GM23248 (cell line): ENCODE data around the gene BBOX1. TPM values are rescaled to one million over a fixed set of nuclear protein-coding genes. Genes with fewer than 3 reads are reported as not detected.
A peak's percentile ranks its signal among the peaks of the same experiment; 100 is the strongest.

Source experiments
- DNase-seq: peaks from one replicate; pipeline ENCODE4 v3.0.0-alpha.2; 2015
- H2AFZ ChIP-seq: fragments of 200-600 bp; sonication (generic); 2 replicates; pipeline ENCODE4 v1.6.1; 2016; ENCODE audit warnings: antibody characterized with exemption
- H3F3A ChIP-seq: fragments of 200-600 bp; sonication (generic); 2 replicates; pipeline ENCODE4 v1.6.1; 2016; ENCODE audit warnings: mild to moderate bottlenecking, antibody characterized with exemption, mixed run types; ENCODE audit not compliant: insufficient read depth
- H3K27ac ChIP-seq: fragments of 200-600 bp; sonication (generic); 2 replicates; pipeline ENCODE4 v1.5.1; 2016; ENCODE audit warnings: mild to moderate bottlenecking
- H3K27me3 ChIP-seq: fragments of 200-600 bp; sonication (generic); replicated peaks from 2 replicates; pipeline ENCODE4 v1.6.1; 2016; ENCODE audit warnings: mild to moderate bottlenecking; ENCODE audit not compliant: insufficient read depth
- H3K36me3 ChIP-seq: fragments of 200-600 bp; sonication (generic); 2 replicates; pipeline ENCODE4 v1.6.1; 2016; ENCODE audit warnings: low read depth, mild to moderate bottlenecking
- H3K4me1 ChIP-seq: fragments of 200-600 bp; sonication (generic); 2 replicates; pipeline ENCODE4 v1.6.1; 2016; ENCODE audit warnings: mild to moderate bottlenecking; ENCODE audit not compliant: insufficient read depth
- H3K4me2 ChIP-seq: fragments of 200-600 bp; sonication (generic); one replicate; pipeline ENCODE4 v1.6.1; 2016; ENCODE audit warnings: mild to moderate bottlenecking; ENCODE audit not compliant: unreplicated experiment
- H3K4me3 ChIP-seq: fragments of 200-600 bp; sonication (generic); 2 replicates; pipeline ENCODE4 v1.5.1; 2016; ENCODE audit warnings: mild to moderate bottlenecking
- H3K79me2 ChIP-seq: fragments of 200-600 bp; sonication (generic); 2 replicates; pipeline ENCODE4 v1.6.1; 2016; ENCODE audit warnings: mild to moderate bottlenecking; ENCODE audit not compliant: insufficient read depth
- H3K9ac ChIP-seq: fragments of 200-600 bp; sonication (generic); 2 replicates; pipeline ENCODE4 v1.6.1; 2016; ENCODE audit warnings: mild to moderate bottlenecking
- H3K9me2 ChIP-seq: fragments of 200-600 bp; sonication (generic); 2 replicates; pipeline ENCODE4 v1.6.1; 2016; ENCODE audit warnings: mixed run types, mild to moderate bottlenecking, moderate library complexity; ENCODE audit not compliant: insufficient read depth
- H3K9me3 ChIP-seq: fragments of 200-600 bp; sonication (generic); one replicate; pipeline ENCODE4 v1.6.1; 2017; ENCODE audit warnings: low read depth
- H4K20me1 ChIP-seq: fragments of 200-600 bp; sonication (generic); 2 replicates; pipeline ENCODE4 v1.6.0; 2016; ENCODE audit not compliant: insufficient read depth
- EZH2 ChIP-seq: fragments of 200-600 bp; sonication (generic); IDR thresholded peaks from 2 replicates; pipeline ENCODE4 v1.6.1; 2018; ENCODE audit warnings: antibody characterized with exemption, mild to moderate bottlenecking; ENCODE audit not compliant: insufficient read depth, poor library complexity, severe bottlenecking
- EZH2phosphoT487 ChIP-seq: fragments of 200-600 bp; sonication (generic); IDR thresholded peaks from 2 replicates; pipeline ENCODE4 v1.6.1; 2018; ENCODE audit warnings: antibody characterized with exemption, moderate library complexity, mild to moderate bottlenecking, low read depth; ENCODE audit not compliant: insufficient read depth
- WGBS, 2 experiments: methylation state at CpG; one replicate each; pipeline ENCODE4 v1.1.6; 2015 to 2017; ENCODE audit warnings: low lambda C conversion rate in 2 of 2, low coverage in 1 of 2; ENCODE audit errors: missing lambda C conversion rate in 2 of 2; 5-methylcytosine and 5-hydroxymethylcytosine counted together
- in situ Hi-C: fragments of 300-500 bp; cut with MboI; formaldehyde crosslinking; loops from 2 replicates; pipeline ENCODE4 v1.15.0; 2020
- polyA plus RNA-seq: library from polyadenylated mRNA; unstranded; fragments of >200 nt; fragmentation: Nextera tagmentation; extraction: Ambion mirVana; gene quantifications from 2 replicates; pipeline ENCODE4 v1.2.1, GENCODE V29; 2016
- total RNA-seq: library from RNA; depleted of rRNA; stranded (reverse); fragments of >200 nt; shearing (Covaris generic); gene quantifications from 2 replicates; pipeline ENCODE4 v1.2.3, GENCODE V29; 2014

Gene BBOX1
- total and polyA plus RNA-seq, 2 experiments from 2014 or later = 0.23 TPM; not detected in 1

DNA sequence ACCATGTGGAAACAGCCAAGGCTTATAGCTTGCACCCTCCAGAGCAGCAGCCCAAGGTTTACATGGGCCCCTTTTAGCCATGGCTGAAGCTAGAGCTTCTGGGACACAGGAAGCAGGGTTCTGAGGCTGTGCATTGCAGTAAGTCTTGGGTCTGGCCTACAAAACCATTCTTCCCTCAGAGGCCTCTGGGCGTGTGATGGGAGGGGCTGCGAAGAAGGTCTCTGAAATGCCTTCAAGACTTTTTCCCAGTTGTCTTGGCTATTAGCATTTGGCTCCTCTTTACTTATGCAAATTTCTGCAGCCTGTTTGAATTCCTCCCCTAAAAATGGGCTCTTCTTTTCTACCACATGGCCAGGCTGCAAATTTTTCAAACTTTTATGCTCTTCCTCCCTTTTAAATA is 109.5 kb downstream of the BBOX1 start:
- Histone ChIP-seq H3F3A (no peaks in the 10 kb centered on the region), H3K36me3 (no peaks in the 10 kb centered on the region), H3K9me2 (no peaks in the 10 kb centered on the region), H3K4me1 (no peaks in the 10 kb centered on the region), H3K79me2 (no peaks in the 10 kb centered on the region), H3K9me3 (no peaks in the 10 kb centered on the region), H4K20me1 (no peaks in the 10 kb centered on the region), H2AFZ (no peak overlapping the region), H3K27ac (no peak overlapping the region), H3K4me2 (no peak overlapping the region), H3K9ac (no peak overlapping the region), H3K4me3 (no peak overlapping the region), H3K27me3 (no peaks in the 10 kb centered on the region)
- in situ Hi-C loops = loop anchor here (10.0 kb wide), 2 partner anchors 395 to 855 kb away; no protein-coding TSS in a partner anchor
- DNase-seq = no peak
- 90 to 97% methylated on average over 2 of the region's 2 CpGs for WGBS, 2 experiments
- no peak for TF ChIP-seq EZH2phosphoT487
- no peak for TF ChIP-seq EZH2

DNA sequence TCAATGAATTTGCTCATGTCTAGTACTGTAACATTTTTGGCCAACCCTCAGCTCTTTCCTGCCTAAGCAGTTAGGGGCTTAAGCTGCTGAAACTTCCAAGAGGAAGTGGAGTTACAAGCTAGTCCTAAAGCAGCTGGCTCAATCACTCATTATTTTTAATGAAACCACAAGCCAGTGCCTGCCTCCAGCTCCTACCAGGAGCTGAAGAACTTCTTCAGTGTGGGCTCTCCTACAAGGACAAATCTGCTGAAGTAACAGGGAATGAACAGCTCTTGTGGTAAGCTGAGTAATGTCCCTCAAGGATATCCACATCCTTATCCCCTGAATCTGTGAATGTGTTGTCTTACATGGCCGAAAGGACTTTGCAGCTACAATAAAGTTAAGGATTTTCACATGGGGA is 112.5 kb downstream of the BBOX1 start:
- 90 to 97% methylated on average over 1 of the region's 1 CpG for WGBS, 2 experiments
- Histone ChIP-seq H3K9me2 (no peaks in the 10 kb centered on the region), H3K4me2 (no peak overlapping the region), H3K9me3 (no peaks in the 10 kb centered on the region), H3K36me3 (no peaks in the 10 kb centered on the region), H3F3A (no peaks in the 10 kb centered on the region), H3K27ac (no peak overlapping the region), H3K4me1 (no peaks in the 10 kb centered on the region), H3K27me3 (no peaks in the 10 kb centered on the region), H3K79me2 (no peaks in the 10 kb centered on the region), H3K4me3 (no peak overlapping the region), H2AFZ (no peak overlapping the region), H3K9ac (no peak overlapping the region), H4K20me1 (no peaks in the 10 kb centered on the region)
- no peak for TF ChIP-seq EZH2
- TF ChIP-seq EZH2phosphoT487 = no peak
- no peak for DNase-seq
- in situ Hi-C loops = loop anchor here (10.0 kb wide), 2 partner anchors 398 to 858 kb away; no protein-coding TSS in a partner anchor

DNA sequence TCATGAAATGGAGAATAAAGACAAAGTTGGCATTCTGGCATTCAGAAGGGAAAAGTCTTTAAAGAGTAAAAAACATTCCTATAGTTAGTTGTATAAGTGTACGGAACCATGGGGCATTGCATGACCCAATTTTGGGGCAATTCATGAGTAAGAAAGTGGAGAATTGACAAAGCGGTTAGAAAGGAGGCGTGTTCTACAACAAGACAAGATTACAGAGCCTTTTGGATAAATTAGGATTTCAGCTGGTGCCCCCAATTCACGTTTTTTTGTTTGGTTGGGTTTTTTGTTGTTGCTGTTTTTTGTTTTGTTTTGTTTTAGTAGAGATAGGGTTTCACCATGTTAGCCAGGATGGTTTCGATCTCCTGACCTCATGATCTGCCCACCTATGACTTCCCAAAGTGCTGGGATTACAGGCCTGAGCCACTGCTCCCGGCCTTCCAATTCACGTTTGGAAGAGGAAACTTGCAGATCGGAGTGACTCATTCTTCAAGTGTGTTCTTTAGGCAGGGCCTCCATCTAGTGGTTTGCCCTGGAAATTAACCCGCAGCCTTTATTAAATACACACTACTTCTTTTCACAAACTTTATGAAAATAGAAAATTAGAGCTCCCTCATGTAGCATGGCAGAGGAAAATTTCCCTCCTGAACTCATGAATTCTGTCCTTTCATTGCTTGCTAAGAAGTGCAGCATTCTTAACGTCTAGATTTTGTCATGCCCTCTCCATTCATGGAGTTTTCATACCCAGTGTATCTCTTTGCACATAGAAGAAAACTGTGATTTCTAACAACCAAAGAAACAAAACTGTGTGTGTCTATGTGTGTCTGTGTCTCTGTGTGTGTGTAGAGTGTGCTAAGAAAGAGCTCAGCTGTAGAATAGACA is 118.1 kb downstream of the BBOX1 start:
- WGBS, 2 experiments = 25 to 26% methylated on average over 10 of the region's 10 CpGs
- Histone ChIP-seq H3K27ac (no peak overlapping the region), H3F3A (peaks cover 18% of the 10 kb centered on the region), H3K4me3 (no peak overlapping the region), H3K9ac (no peak overlapping the region), H3K9me2 (no peaks in the 10 kb centered on the region), H3K79me2 (no peaks in the 10 kb centered on the region), H2AFZ (peak overlapping the region; percentile 64), H3K4me2 (peak overlapping the region; percentile 1), H4K20me1 (no peaks in the 10 kb centered on the region), H3K27me3 (no peaks in the 10 kb centered on the region), H3K4me1 (peaks cover 5% of the 10 kb centered on the region), H3K36me3 (no peaks in the 10 kb centered on the region), H3K9me3 (no peaks in the 10 kb centered on the region)
- TF ChIP-seq EZH2 (no peak), EZH2phosphoT487 (no peak)
- in situ Hi-C loops = loop anchor here (10.0 kb wide), 2 partner anchors 404 to 864 kb away; no protein-coding TSS in a partner anchor
- DNase-seq = peak; percentile 92

DNA sequence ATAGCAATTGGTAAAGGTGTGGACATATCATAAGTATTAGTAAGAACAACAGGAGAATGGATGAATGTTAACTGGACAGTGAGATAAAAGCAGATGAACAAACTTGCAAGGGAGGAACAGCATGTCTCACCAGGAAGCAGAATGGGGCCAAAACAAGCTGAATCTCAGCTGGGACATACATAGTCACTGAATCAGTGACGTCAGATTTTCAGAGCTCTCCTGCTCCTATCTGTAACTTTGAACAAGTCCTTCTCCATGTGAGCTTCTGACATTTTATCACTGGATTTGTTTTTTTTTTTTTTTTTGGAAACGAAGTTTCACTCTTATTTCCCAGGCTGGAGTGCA is 118.7 kb downstream of the BBOX1 start:
- Histone ChIP-seq H3K4me2 (peak overlapping the region; percentile 1), H4K20me1 (no peaks in the 10 kb centered on the region), H3K79me2 (no peaks in the 10 kb centered on the region), H3K4me3 (no peak overlapping the region), H2AFZ (peak overlapping the region; percentile 64), H3K9ac (no peak overlapping the region), H3K27ac (no peak overlapping the region), H3F3A (peaks cover 18% of the 10 kb centered on the region), H3K9me2 (no peaks in the 10 kb centered on the region), H3K27me3 (no peaks in the 10 kb centered on the region), H3K36me3 (no peaks in the 10 kb centered on the region), H3K4me1 (peaks cover 5% of the 10 kb centered on the region), H3K9me3 (no peaks in the 10 kb centered on the region)
- TF ChIP-seq EZH2phosphoT487 (no peak), EZH2 (no peak)
- WGBS, 2 experiments = 19 to 32% methylated on average over 2 of the region's 2 CpGs
- peak; percentile 67 for DNase-seq
- in situ Hi-C loops = loop anchor here (10.0 kb wide), 2 partner anchors 405 to 865 kb away; no protein-coding TSS in a partner anchor
